ENCODE results near the gene SEL1L2. TPM values are rescaled to one million over a fixed set of nuclear protein-coding genes. Genes with fewer than 3 reads are reported as not detected.

The SEL1L2 gene
- polyA plus RNA-seq, 2 of the 4 experiments (the other 2 are of a cell fraction), result not detected

DNA sequence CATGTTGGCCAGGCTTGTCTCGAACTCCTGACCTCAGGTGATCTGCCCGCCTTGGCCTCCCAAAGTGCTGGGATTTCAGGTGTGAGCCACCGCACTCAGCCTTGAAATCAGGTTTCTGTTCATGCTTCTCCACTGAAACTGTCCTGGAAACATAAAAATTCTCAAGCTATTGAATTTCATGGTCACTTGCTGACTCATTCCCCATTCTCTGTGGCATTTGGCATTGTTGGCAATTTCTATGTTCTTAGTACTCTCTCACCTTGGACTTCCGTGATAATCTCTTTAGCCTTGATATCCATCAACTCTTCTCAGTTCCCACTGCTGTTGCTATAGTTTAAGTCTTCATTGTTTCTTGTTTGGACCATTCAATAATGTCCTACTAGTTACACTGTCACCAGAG, 6.2 kb downstream of the SEL1L2 start:
- DNase-seq (ENCODE audit: low read depth in 1 of 2, low spot score in 1 of 2), result peak in 1 of 2 experiments; percentile 13

DNA sequence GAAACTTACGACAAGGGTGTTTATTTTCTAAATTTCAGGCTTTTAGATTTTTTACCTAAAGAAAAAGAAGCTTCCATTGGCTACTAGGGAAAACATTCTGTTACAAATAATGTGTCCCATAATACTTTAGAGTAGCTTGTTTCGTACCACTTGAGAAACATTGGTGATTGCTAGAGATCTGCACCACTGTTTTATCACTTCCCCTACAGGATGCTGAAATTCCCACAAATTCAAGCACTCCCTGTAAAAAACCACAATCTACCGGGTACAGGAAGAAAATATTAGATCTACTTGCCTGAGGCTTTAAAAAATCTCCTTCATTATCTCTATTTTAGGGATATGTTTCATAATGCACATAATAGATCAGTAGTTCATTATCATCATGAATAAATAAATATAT, 29.9 kb downstream of the SEL1L2 start:
- no peak for TF ChIP-seq CEBPB (IDR thresholded peaks at IDR 0.05)
- TF ChIP-seq JUN (IDR thresholded peaks at IDR 0.05), result no peak
- no peak for TF ChIP-seq HOXA7 (CRISPR knock-in tag; IDR thresholded peaks at IDR 0.05)
- no peak for TF ChIP-seq SMC3 (IDR thresholded peaks at IDR 0.05)
- TF ChIP-seq HDAC2 (IDR thresholded peaks at IDR 0.05), result no peak
- no peak overlapping the region for H3K4me3 ChIP-seq
- ChIA-PET POLR2A (no interaction called here), CTCF (no interaction called here)
- H3K4me1 ChIP-seq, result no peaks in the 10 kb centered on the region
- H3K27ac ChIP-seq, result no peak overlapping the region
- no peak overlapping the region for H3K4me2 ChIP-seq
- ATAC-seq, result no peak
- no peaks in the 10 kb centered on the region for H3K9me3 ChIP-seq
- WGBS (ENCODE audit: missing lambda C conversion rate), result 9% methylated on average over 3 of the region's 3 CpGs
- no peak for DNase-seq (ENCODE audit: low read depth in 1 of 2, low spot score in 1 of 2)
- FAIRE-seq, result no peak

More for the DNA sequence above, 6.2 kb downstream of the SEL1L2 start:
- CTCF ChIA-PET, result no interaction called here
- FAIRE-seq, result no peak
- WGBS (ENCODE audit: missing lambda C conversion rate), result 49% methylated on average over 4 of the region's 4 CpGs
- TF ChIP-seq SREBF2 (IDR thresholded peaks at IDR 0.05), result no peak
- peak; percentile 4 for TF ChIP-seq MAFK (IDR thresholded peaks at IDR 0.05; ENCODE audit: partially characterized antibody)
- Histone ChIP-seq H3K9me3 (no peaks in the 10 kb centered on the region), H3K4me3 (no peak overlapping the region), H3K27ac (no peak overlapping the region), H3K4me2 (no peak overlapping the region), H3K4me1 (no peaks in the 10 kb centered on the region)
- ATAC-seq, result no peak; a peak in 1 of 6 replicates
- POLR2A ChIA-PET, result interaction anchor here (1.3 kb wide), 1 partner anchor 11 kb away, joined by 3 read pairs; the partner anchor contains the start of gene MACROD2

DNA sequence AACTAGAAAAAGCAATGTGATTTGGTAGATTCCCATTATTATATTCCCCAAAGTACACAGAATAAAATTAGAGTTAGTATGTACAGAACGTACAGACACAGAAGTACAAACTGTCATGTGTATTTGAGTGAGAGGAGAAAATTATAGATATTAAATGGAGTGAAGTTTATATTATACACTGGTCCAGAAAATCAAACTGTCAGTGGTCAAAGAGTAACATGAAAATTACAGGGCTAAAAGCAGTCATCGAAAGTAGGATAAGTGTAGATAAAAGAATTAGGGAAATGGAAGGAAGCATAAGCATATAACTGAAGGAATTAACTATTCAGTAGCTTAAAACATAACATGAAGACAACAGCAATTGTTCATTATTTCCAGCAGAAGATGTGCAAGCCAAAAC, 30.3 kb downstream of the SEL1L2 start:
- Histone ChIP-seq H3K4me2 (no peak overlapping the region), H3K27ac (no peak overlapping the region), H3K4me3 (no peak overlapping the region), H3K4me1 (no peaks in the 10 kb centered on the region), H3K9me3 (no peaks in the 10 kb centered on the region)
- no peak for FAIRE-seq
- no peak for ATAC-seq
- ChIA-PET POLR2A (no interaction called here), CTCF (no interaction called here)
- DNase-seq (ENCODE audit: low read depth in 1 of 2, low spot score in 1 of 2), result no peak
- 4% methylated on average over 2 of the region's 2 CpGs for WGBS (ENCODE audit: missing lambda C conversion rate)
- TF ChIP-seq RAD21 (conservative IDR thresholded peaks at IDR 0.05 in 1 of 2, IDR thresholded peaks at IDR 0.05 in 1 of 2) (no peak), SREBF2 (IDR thresholded peaks at IDR 0.05) (no peak), CBX2 (IDR thresholded peaks at IDR 0.05; ENCODE audit: borderline replicate concordance, low read depth) (no peak), CHD4 (IDR thresholded peaks at IDR 0.05; ENCODE audit: borderline replicate concordance) (no peak)
- TF ChIP-seq, protein P1, sequence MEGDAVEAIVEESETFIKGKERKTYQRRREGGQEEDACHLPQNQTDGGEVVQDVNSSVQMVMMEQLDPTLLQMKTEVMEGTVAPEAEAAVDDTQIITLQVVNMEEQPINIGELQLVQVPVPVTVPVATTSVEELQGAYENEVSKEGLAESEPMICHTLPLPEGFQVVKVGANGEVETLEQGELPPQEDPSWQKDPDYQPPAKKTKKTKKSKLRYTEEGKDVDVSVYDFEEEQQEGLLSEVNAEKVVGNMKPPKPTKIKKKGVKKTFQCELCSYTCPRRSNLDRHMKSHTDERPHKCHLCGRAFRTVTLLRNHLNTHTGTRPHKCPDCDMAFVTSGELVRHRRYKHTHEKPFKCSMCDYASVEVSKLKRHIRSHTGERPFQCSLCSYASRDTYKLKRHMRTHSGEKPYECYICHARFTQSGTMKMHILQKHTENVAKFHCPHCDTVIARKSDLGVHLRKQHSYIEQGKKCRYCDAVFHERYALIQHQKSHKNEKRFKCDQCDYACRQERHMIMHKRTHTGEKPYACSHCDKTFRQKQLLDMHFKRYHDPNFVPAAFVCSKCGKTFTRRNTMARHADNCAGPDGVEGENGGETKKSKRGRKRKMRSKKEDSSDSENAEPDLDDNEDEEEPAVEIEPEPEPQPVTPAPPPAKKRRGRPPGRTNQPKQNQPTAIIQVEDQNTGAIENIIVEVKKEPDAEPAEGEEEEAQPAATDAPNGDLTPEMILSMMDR (IDR thresholded peaks at IDR 0.05), result no peak
- TF ChIP-seq, protein P2, sequence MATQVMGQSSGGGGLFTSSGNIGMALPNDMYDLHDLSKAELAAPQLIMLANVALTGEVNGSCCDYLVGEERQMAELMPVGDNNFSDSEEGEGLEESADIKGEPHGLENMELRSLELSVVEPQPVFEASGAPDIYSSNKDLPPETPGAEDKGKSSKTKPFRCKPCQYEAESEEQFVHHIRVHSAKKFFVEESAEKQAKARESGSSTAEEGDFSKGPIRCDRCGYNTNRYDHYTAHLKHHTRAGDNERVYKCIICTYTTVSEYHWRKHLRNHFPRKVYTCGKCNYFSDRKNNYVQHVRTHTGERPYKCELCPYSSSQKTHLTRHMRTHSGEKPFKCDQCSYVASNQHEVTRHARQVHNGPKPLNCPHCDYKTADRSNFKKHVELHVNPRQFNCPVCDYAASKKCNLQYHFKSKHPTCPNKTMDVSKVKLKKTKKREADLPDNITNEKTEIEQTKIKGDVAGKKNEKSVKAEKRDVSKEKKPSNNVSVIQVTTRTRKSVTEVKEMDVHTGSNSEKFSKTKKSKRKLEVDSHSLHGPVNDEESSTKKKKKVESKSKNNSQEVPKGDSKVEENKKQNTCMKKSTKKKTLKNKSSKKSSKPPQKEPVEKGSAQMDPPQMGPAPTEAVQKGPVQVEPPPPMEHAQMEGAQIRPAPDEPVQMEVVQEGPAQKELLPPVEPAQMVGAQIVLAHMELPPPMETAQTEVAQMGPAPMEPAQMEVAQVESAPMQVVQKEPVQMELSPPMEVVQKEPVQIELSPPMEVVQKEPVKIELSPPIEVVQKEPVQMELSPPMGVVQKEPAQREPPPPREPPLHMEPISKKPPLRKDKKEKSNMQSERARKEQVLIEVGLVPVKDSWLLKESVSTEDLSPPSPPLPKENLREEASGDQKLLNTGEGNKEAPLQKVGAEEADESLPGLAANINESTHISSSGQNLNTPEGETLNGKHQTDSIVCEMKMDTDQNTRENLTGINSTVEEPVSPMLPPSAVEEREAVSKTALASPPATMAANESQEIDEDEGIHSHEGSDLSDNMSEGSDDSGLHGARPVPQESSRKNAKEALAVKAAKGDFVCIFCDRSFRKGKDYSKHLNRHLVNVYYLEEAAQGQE (IDR thresholded peaks at IDR 0.05), result no peak

DNA sequence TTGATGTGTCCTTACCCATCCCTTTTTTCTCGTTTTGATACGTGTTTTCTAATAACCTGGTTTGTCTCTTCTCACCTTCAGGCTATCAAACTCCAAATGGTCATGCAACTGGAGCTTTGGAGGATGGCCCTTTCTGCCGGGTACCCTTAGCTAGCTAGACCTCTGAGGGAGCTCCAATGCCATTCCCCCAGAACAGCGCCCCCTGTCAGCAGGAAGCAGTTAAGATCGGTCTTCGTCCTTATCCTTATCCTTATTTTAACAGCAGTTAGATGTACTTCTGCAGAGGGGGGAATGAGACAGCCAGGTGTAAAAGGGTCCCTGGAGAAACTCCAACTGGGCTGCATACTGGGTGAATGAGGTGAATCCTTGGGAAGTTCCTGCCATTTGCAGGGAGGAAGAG, 37.2 kb downstream of the SEL1L2 start:
- no peak for ATAC-seq
- CTCF ChIA-PET, result interaction anchor here (1.6 kb wide), 1 partner anchor 19 kb away, joined by 5 read pairs; no protein-coding TSS in a partner anchor

More for the DNA sequence above, 37.2 kb downstream of the SEL1L2 start:
- H3K4me2 ChIP-seq, result no peak overlapping the region
- FAIRE-seq (no peak), DNase-seq (ENCODE audit: low read depth in 1 of 2, low spot score in 1 of 2) (peak in 1 of 2 experiments; percentile 18)
- H3K9me3 ChIP-seq, result no peaks in the 10 kb centered on the region
- H3K27ac ChIP-seq, result no peak overlapping the region
- TF ChIP-seq BHLHE40 (IDR thresholded peaks at IDR 0.05; ENCODE audit: low read depth, low read length), result no peak
- no peak for TF ChIP-seq FOSL2 (IDR thresholded peaks at IDR 0.05)
- TF ChIP-seq FOSL2 (CRISPR knock-in tag; IDR thresholded peaks at IDR 0.05), result no peak
- POLR2A ChIA-PET, result no interaction called here
- H3K4me3 ChIP-seq, result no peak overlapping the region
- no peaks in the 10 kb centered on the region for H3K4me1 ChIP-seq
- WGBS (ENCODE audit: missing lambda C conversion rate), result 23% methylated on average over 6 of the region's 6 CpGs
